Natural killer cell (primary cell): ENCODE data around the gene FRMD4A. TPM values are rescaled to one million over a fixed set of nuclear protein-coding genes. Genes with fewer than 3 reads are reported as not detected.

Experiments used
- ATAC-seq, 3 donors: fragments of 150-1000 bp in 2 of 3; fragments of 200-7000 bp in 1 of 3; cut with Tn5 transposase; 1 replicate in 1 of 3; 2 replicates in 2 of 3; pipeline ENCODE4 v1.10.0; 2021; ENCODE audit warnings: mild to moderate bottlenecking in 2 of 3, moderate library complexity in 2 of 3
- DNase-seq, 2 donors: peaks; one replicate each; pipeline versions ENCODE4 v3.0.0 to v3.0.0-alpha.2; 2013 to 2021; ENCODE audit warnings: mixed read lengths in 1 of 2
- H3K27ac ChIP-seq: one replicate; pipeline ENCODE4 v1.5.1; 2013; ENCODE audit warnings: mild to moderate bottlenecking, low read length
- H3K27me3 ChIP-seq: one replicate; pipeline ENCODE4 v1.6.1; 2013; ENCODE audit warnings: low read length; ENCODE audit not compliant: control insufficient read depth, insufficient read depth
- H3K36me3 ChIP-seq: one replicate; pipeline ENCODE4 v1.6.1; 2013; ENCODE audit warnings: low read length; ENCODE audit not compliant: control insufficient read depth, insufficient read depth
- H3K4me1 ChIP-seq: one replicate; pipeline ENCODE4 v1.6.1; 2013; ENCODE audit warnings: low read length; ENCODE audit not compliant: control insufficient read depth, insufficient read depth
- H3K4me3 ChIP-seq: one replicate; pipeline ENCODE4 v1.5.1; 2013; ENCODE audit warnings: low read length
- H3K9me3 ChIP-seq: one replicate; pipeline ENCODE4 v1.6.1; 2013; ENCODE audit warnings: low read length; ENCODE audit not compliant: control insufficient read depth, insufficient read depth
- H3K27ac Mint-ChIP-seq, 2 donors: one replicate each; pipeline ENCODE4 v1.8.0; 2022; ENCODE audit warnings: mild to moderate bottlenecking in 2 of 2, mixed read lengths in 2 of 2, moderate library complexity in 1 of 2
- H3K27me3 Mint-ChIP-seq, 2 donors: one replicate each; pipeline ENCODE4 v1.8.0; 2022; ENCODE audit warnings: low read depth in 2 of 2, mixed read lengths in 2 of 2
- H3K36me3 Mint-ChIP-seq: one replicate; pipeline ENCODE4 v1.8.0; 2022; ENCODE audit warnings: mixed read lengths
- H3K4me1 Mint-ChIP-seq, 2 donors: one replicate each; pipeline ENCODE4 v1.8.0; 2022; ENCODE audit warnings: mixed read lengths in 2 of 2
- H3K4me3 Mint-ChIP-seq: one replicate; pipeline ENCODE4 v1.8.0; 2022; ENCODE audit warnings: mild to moderate bottlenecking, moderate library complexity, mixed read lengths
- H3K9me3 Mint-ChIP-seq, 2 donors: one replicate each; pipeline ENCODE4 v1.8.0; 2022; ENCODE audit warnings: mixed read lengths in 2 of 2
- WGBS: methylation state at CpG from one replicate; pipeline ENCODE4 v1.1.7; 2013; ENCODE audit warnings: missing lambda C conversion rate; ENCODE audit not compliant: insufficient coverage; 5-methylcytosine and 5-hydroxymethylcytosine counted together
- intact Hi-C: fragments of 100-400 bp; cut with micrococcal nuclease; formaldehyde crosslinking; loops from one replicate; pipeline ENCODE4 v1.14.2; 2022
- total RNA-seq, 4 donors: library from RNA; stranded (reverse); fragments of 120-200 nt in 1 of 4; gene quantifications; one replicate each; pipeline versions ENCODE4 v1.2.3 to v1.2.4, GENCODE V29; 2013 to 2022
- TF ChIP-seq, protein P1 (sequence below): fragments of 200-600 bp; IDR thresholded peaks from one replicate; pipeline ENCODE4 v1.8.0; 2022; ENCODE audit warnings: antibody characterized with exemption

Gene FRMD4A
- total RNA-seq, 3 donors from 2014 or later (not counting 1 experiment from before 2014, with no cell fraction given), result 0.36 to 0.38 TPM; not detected in 1

DNA sequence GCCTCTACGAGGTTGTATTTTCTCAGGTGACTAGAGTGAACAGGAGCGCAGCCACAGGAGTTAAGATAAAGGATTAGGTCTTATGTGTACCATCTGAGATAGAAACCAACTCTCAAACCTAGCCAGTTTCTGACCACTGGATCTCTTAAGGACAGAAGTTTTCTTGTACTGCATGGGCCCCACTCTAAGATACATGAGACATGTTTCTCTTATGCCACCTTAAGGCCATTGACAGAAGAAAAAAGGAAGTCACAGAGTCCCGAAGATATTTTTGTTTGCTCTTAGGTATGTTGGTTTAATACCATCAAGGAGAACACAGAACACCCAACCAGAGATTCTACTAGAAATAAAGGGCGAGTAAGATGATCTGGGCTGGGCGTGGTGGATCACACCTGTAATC lies 335.8 kb downstream of the FRMD4A start:
- Histone ChIP-seq H3K4me1 (no peaks in the 10 kb centered on the region), H3K9me3 (no peaks in the 10 kb centered on the region), H3K36me3 (no peaks in the 10 kb centered on the region), H3K4me3 (no peak overlapping the region), H3K27ac (no peak overlapping the region), H3K27me3 (no peaks in the 10 kb centered on the region)
- Mint-ChIP-seq H3K27me3 (peaks cover 7 to 27% of the 10 kb centered on the region in 2 donors), H3K27ac (no peak overlapping the region), H3K4me1 (no peaks in the 10 kb centered on the region), H3K36me3 (no peaks in the 10 kb centered on the region), H3K9me3 (no peaks in the 10 kb centered on the region), H3K4me3 (no peak overlapping the region)
- intact Hi-C loops, result no loop called here
- TF ChIP-seq, protein P1, sequence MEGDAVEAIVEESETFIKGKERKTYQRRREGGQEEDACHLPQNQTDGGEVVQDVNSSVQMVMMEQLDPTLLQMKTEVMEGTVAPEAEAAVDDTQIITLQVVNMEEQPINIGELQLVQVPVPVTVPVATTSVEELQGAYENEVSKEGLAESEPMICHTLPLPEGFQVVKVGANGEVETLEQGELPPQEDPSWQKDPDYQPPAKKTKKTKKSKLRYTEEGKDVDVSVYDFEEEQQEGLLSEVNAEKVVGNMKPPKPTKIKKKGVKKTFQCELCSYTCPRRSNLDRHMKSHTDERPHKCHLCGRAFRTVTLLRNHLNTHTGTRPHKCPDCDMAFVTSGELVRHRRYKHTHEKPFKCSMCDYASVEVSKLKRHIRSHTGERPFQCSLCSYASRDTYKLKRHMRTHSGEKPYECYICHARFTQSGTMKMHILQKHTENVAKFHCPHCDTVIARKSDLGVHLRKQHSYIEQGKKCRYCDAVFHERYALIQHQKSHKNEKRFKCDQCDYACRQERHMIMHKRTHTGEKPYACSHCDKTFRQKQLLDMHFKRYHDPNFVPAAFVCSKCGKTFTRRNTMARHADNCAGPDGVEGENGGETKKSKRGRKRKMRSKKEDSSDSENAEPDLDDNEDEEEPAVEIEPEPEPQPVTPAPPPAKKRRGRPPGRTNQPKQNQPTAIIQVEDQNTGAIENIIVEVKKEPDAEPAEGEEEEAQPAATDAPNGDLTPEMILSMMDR, result no peak
- WGBS, result 44% methylated on average over 4 of the region's 5 CpGs
- ATAC-seq (no peak), DNase-seq (no peak)

DNA sequence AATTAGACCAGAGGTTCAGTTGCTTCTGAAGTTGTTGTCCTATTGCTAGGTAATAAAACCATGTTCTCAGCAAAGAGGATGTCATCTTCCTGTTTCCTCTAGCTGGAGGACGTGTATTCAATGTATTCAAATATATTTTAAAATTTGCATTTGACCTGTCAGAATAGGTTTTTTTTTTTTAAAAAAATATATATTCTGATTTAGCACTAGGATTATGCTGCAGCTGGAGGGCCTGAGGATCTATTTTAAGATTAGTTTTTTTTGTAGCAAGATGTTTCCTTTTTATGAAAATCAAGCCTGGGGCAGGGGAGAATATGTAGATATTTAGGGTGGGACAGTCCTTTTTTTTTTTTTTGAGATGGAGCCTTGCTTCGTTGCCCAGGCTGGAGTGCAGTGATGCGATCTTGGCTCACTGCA lies 337.0 kb downstream of the FRMD4A start:
- ATAC-seq (no peak), DNase-seq (no peak)
- Histone ChIP-seq H3K27ac (no peak overlapping the region), H3K36me3 (no peaks in the 10 kb centered on the region), H3K4me3 (no peak overlapping the region), H3K27me3 (no peaks in the 10 kb centered on the region), H3K4me1 (no peaks in the 10 kb centered on the region), H3K9me3 (no peaks in the 10 kb centered on the region)
- no peak overlapping the region for H3K4me3 Mint-ChIP-seq
- no peaks in the 10 kb centered on the region for H3K36me3 Mint-ChIP-seq
- peaks cover 4 to 19% of the 10 kb centered on the region in 2 donors for H3K27me3 Mint-ChIP-seq
- no peaks in the 10 kb centered on the region for H3K9me3 Mint-ChIP-seq
- H3K27ac Mint-ChIP-seq, result no peak overlapping the region
- TF ChIP-seq, protein P1, result no peak
- WGBS, result 81% methylated on average over 2 of the region's 3 CpGs
- H3K4me1 Mint-ChIP-seq, result no peaks in the 10 kb centered on the region
- intact Hi-C loops, result no loop called here

DNA sequence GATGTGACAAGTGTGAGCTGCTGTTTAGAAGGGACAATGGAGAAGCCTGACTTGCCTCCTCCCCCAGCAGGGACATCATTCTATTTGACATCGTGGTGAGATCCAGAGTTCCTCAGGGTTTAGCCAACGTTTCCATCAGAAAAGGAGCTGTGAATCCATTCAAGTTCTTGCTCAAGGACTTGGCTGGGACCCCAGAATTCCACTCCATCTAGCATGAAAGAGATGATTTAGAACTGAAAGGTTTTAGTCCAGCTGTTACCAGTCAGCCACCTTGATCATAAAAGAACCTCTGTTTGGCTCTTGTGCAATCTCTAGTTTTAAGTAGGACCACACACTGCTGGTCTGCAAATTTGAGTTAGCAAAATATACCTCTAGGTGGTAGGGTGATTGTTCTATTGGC lies 337.6 kb downstream of the FRMD4A start:
- DNase-seq, result no peak
- Mint-ChIP-seq H3K4me3 (no peak overlapping the region), H3K27ac (no peak overlapping the region), H3K27me3 (peaks cover 0 to 14% of the 10 kb centered on the region in 2 donors), H3K4me1 (no peaks in the 10 kb centered on the region), H3K9me3 (no peaks in the 10 kb centered on the region), H3K36me3 (no peaks in the 10 kb centered on the region)
- Histone ChIP-seq H3K4me3 (no peak overlapping the region), H3K9me3 (no peaks in the 10 kb centered on the region), H3K36me3 (no peaks in the 10 kb centered on the region), H3K4me1 (no peaks in the 10 kb centered on the region), H3K27ac (no peak overlapping the region), H3K27me3 (no peaks in the 10 kb centered on the region)
- ATAC-seq, result no peak
- TF ChIP-seq, protein P1, result no peak
- intact Hi-C loops, result no loop called here
- WGBS, result 69% methylated on average over 2 of the region's 2 CpGs

DNA sequence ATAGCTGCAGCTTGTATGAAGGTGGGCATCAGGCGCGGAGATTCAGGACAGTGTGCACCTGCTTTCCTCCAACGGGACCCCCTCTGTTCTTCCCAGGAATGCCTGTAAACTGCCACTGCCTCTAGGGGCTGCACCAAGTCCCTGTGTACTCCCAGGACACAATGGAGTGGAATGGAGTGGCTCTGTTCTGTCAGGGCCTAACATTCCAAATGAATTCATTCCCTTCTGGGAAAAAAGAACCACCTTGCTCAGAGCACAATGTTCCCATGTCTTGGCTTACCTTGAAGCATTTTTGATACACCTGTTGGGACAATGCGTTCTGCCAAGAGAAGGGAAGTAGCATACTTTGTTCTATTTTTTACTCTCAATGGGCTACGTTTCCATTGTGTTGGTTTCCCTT lies 339.4 kb downstream of the FRMD4A start:
- no peaks in the 10 kb centered on the region for H3K27me3 ChIP-seq
- WGBS, result 78% methylated on average over 4 of the region's 5 CpGs
- Mint-ChIP-seq H3K27me3 (peaks cover 0 to 7% of the 10 kb centered on the region in 2 donors), H3K4me3 (no peak overlapping the region), H3K4me1 (no peaks in the 10 kb centered on the region), H3K27ac (no peak overlapping the region), H3K36me3 (no peaks in the 10 kb centered on the region), H3K9me3 (no peaks in the 10 kb centered on the region)
- H3K27ac ChIP-seq, result no peak overlapping the region
- H3K9me3 ChIP-seq, result no peaks in the 10 kb centered on the region
- TF ChIP-seq, protein P1, result no peak
- intact Hi-C loops, result no loop called here
- no peaks in the 10 kb centered on the region for H3K4me1 ChIP-seq
- H3K36me3 ChIP-seq, result no peaks in the 10 kb centered on the region
- ATAC-seq (no peak), DNase-seq (no peak)
- no peak overlapping the region for H3K4me3 ChIP-seq
